Upper lobe of left lung (tissue), 6 donors: ENCODE results near the gene CYP4F12. TPM values are rescaled to one million over a fixed set of nuclear protein-coding genes. Genes with fewer than 3 reads are reported as not detected.

Experiments used
- ATAC-seq, 2 donors: fragments of 200-7000 bp; cut with Tn5 transposase; one replicate each; pipeline ENCODE4 v1.9.1; 2022; ENCODE audit warnings: mild to moderate bottlenecking in 2 of 2, moderate library complexity in 2 of 2; ENCODE audit not compliant: low FRiP score in 2 of 2
- DNase-seq, 2 donors: peaks; one replicate each; pipeline ENCODE4 v3.0.0-alpha.2; 2019 to 2020
- H3K27ac ChIP-seq, 4 donors: fragments of 200-600 bp; sonication (generic); one replicate each; pipeline ENCODE4 v1.5.1; 2016 to 2019
- H3K27me3 ChIP-seq, 4 donors: fragments of 200-600 bp; sonication (generic); one replicate each; pipeline ENCODE4 v1.5.1; 2017 to 2019
- H3K36me3 ChIP-seq, 4 donors: fragments of 200-600 bp; sonication (generic); one replicate each; pipeline ENCODE4 v1.5.1; 2016 to 2019
- H3K4me1 ChIP-seq, 4 donors: fragments of 200-600 bp; sonication (generic); one replicate each; pipeline ENCODE4 v1.5.1; 2018 to 2019
- H3K4me3 ChIP-seq, 4 donors: fragments of 200-600 bp; sonication (generic); one replicate each; pipeline ENCODE4 v1.5.1; 2017 to 2019; ENCODE audit warnings: mild to moderate bottlenecking in 2 of 4, moderate library complexity in 1 of 4
- H3K9me3 ChIP-seq, 4 donors: fragments of 200-600 bp; sonication (generic); one replicate each; pipeline ENCODE4 v1.5.1; 2018 to 2019
- CTCF ChIP-seq, 6 experiments: fragments of 450-650 bp in 4 of 6; fragments of 200-600 bp in 2 of 6; sonication (generic) in 2 of 6; IDR thresholded peaks; one replicate each; pipeline ENCODE4 v1.5.1; 2016 to 2019; ENCODE audit warnings: antibody characterized with exemption in 6 of 6
- EP300 ChIP-seq, 4 donors: sonication (generic); formaldehyde crosslinking; IDR thresholded peaks; one replicate each; pipeline ENCODE4 v1.5.1; 2017; ENCODE audit warnings: antibody characterized with exemption in 4 of 4, control low read depth in 2 of 4
- POLR2A ChIP-seq, 4 donors: fragments of 450-650 bp; IDR thresholded peaks; one replicate each; pipeline ENCODE4 v1.5.1; 2016 to 2017; ENCODE audit warnings: antibody characterized with exemption in 4 of 4, mild to moderate bottlenecking in 2 of 4
- POLR2AphosphoS5 ChIP-seq, 2 donors: sonication (generic); formaldehyde crosslinking; IDR thresholded peaks; one replicate each; pipeline ENCODE4 v1.5.1; 2017; ENCODE audit warnings: antibody characterized with exemption in 2 of 2
- WGBS, 2 donors: methylation state at CpG; one replicate each; pipeline ENCODE4 v1.1.5; 2017 to 2018; 5-methylcytosine and 5-hydroxymethylcytosine counted together
- total RNA-seq, 6 donors: library from RNA; depleted of rRNA in 4 of 6; stranded (reverse); fragments of >200 nt in 4 of 6; gene quantifications; one replicate each; pipeline versions ENCODE4 v1.1.0 to v1.2.1, GENCODE V29; 2016 to 2021
- donor health status: DM: no; HTN: no; CAD: no; lungs with moderate emphysema.
- donor health status: DM: no; HTN: yes; CAD: no; lungs with severe emphysema.

Gene CYP4F12
- total RNA-seq, 6 donors from 2014 or later: 0.30 to 16.8 (median 2.0) TPM

- H3K9me3 ChIP-seq: no peaks in the 10 kb centered on the region
- H3K36me3 ChIP-seq: no peaks in the 10 kb centered on the region
- no peak for TF ChIP-seq POLR2AphosphoS5 (IDR thresholded peaks at IDR 0.05)
- no peak for TF ChIP-seq POLR2A (IDR thresholded peaks at IDR 0.05)
Observed at GRCh38 chr19:15732388-15732787, 59.5 kb downstream of the CYP4F12 start.

DNA sequence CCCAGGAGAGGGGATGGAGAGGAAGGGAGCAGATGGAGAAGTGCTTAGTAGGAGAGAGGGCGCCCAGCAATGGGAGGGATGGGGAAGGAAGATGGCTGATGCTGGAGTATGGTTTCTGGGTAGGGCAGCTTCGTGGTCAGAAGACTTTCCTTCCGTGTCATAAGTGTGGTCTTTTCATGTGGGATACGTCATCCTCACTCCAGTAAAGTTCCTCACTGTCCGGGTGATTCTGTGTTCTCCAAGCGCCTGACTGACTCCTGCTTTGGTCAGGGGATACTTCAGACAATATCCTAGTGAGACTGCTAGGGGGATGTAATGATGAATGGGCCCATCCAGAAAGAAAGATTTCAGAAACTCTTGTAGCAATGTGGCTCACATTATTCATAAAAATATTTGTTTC is 61.0 kb downstream of the CYP4F12 start:
- Histone ChIP-seq H3K27me3 (no peaks in the 10 kb centered on the region), H3K4me3 (no peak overlapping the region), H3K9me3 (no peaks in the 10 kb centered on the region), H3K27ac (no peak overlapping the region), H3K36me3 (no peaks in the 10 kb centered on the region), H3K4me1 (no peaks in the 10 kb centered on the region)
- no peak for ATAC-seq
- 59 to 64% methylated on average over 6 of the region's 6 CpGs for WGBS, 2 donors
- no peak for TF ChIP-seq EP300 (IDR thresholded peaks at IDR 0.05)
- TF ChIP-seq CTCF (IDR thresholded peaks at IDR 0.05): no peak
- no peak for TF ChIP-seq POLR2A (IDR thresholded peaks at IDR 0.05)
- TF ChIP-seq POLR2AphosphoS5 (IDR thresholded peaks at IDR 0.05): no peak
- no peak for DNase-seq

More at GRCh38 chr19:15732388-15732787, 59.5 kb downstream of the CYP4F12 start:
- no peak overlapping the region for H3K4me3 ChIP-seq
- ATAC-seq (no peak), DNase-seq (no peak)
- no peaks in the 10 kb centered on the region for H3K4me1 ChIP-seq
- 20% methylated on average over 1 of the region's 1 CpG; no CpG with 5 or more reads in 1 of the 2 donors for WGBS, 2 donors
- H3K27me3 ChIP-seq: no peaks in the 10 kb centered on the region
- H3K27ac ChIP-seq: no peak overlapping the region

GRCh38 chr19:15737722-15738121 is 64.8 kb downstream of the CYP4F12 start, which contains the start of gene OR10H3:
TSS of gene OR10H3 (plus strand) at chr19:15737985. CDS start at chr19:15741393, 3,408 bp downstream.
- Histone ChIP-seq H3K36me3 (no peaks in the 10 kb centered on the region), H3K4me3 (no peak within 1 kb of the TSS), H3K9me3 (peaks cover 8 to 17% (median 12%) of the 10 kb centered on the region in 4 donors), H3K4me1 (no peaks in the 10 kb centered on the region), H3K27me3 (no peaks in the 10 kb centered on the region), H3K27ac (no peak within 1 kb of the TSS)
- WGBS, 2 donors: 69 to 73% methylated on average over 4 of the region's 4 CpGs
- ATAC-seq (no peak), DNase-seq (no peak)
- TF ChIP-seq CTCF (IDR thresholded peaks at IDR 0.05) (no peak), POLR2AphosphoS5 (IDR thresholded peaks at IDR 0.05) (no peak), EP300 (IDR thresholded peaks at IDR 0.05) (no peak), POLR2A (IDR thresholded peaks at IDR 0.05) (no peak)

DNA sequence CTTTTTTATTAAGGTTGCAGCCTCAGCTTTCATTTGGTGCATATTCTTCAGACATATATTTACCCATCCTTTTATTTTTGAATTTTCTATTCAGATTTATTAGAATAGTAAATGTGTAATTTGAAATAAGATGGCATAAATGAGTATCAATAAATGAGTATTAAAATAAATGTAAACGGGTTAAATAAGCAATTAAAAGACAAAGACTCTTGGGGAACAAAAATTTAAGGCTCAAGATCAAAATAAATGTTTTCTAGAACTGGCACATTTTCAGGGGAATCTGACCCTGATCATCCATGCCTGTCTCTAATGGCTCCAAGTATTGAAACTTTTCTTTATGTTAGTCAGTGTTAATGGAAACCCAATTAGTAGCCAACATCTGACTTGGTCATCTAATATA is 67.9 kb downstream of the CYP4F12 start:
- ATAC-seq: no peak
- peaks cover 8 to 17% (median 12%) of the 10 kb centered on the region in 4 donors for H3K9me3 ChIP-seq
- no peak overlapping the region for H3K27ac ChIP-seq
- no peak for DNase-seq
- no peaks in the 10 kb centered on the region for H3K4me1 ChIP-seq
- no peak overlapping the region for H3K4me3 ChIP-seq
- no peaks in the 10 kb centered on the region for H3K27me3 ChIP-seq
- no peaks in the 10 kb centered on the region for H3K36me3 ChIP-seq
- WGBS, 2 donors: 69 to 72% methylated on average over 1 of the region's 1 CpG
- TF ChIP-seq EP300 (IDR thresholded peaks at IDR 0.05) (no peak), POLR2AphosphoS5 (IDR thresholded peaks at IDR 0.05) (no peak), CTCF (IDR thresholded peaks at IDR 0.05) (no peak), POLR2A (IDR thresholded peaks at IDR 0.05) (no peak)

Other genes starting within 250 kb of the CYP4F12 start
- gene WIZ, start 223.1 kb upstream of the CYP4F12 start, total RNA-seq: 100 to 1,000 TPM in 1 of 6 donors, 10 to 100 TPM in 5; 28.7 to 112 (median 40.8) TPM
- 10 to 100 TPM in 5 of 6 donors, 1 to 10 TPM in 1; 7.1 to 48.2 (median 16.7) TPM for gene RASAL3, start 208.5 kb upstream of the CYP4F12 start, total RNA-seq
- not detected for gene PGLYRP2, start 193.6 kb upstream of the CYP4F12 start, total RNA-seq
- 1 to 10 TPM in 1 of 6 donors, under 1 TPM in 4, not detected in 1; 0.11 to 3.1 (median 0.20) TPM for gene CYP4F22, start 164.6 kb upstream of the CYP4F12 start, total RNA-seq
- not detected for gene CYP4F8, start 57.9 kb upstream of the CYP4F12 start, total RNA-seq
- gene CYP4F3, start 32.2 kb upstream of the CYP4F12 start, total RNA-seq: 1 to 10 TPM; 1.1 to 2.1 (median 1.8) TPM
- not detected for gene OR10H2, start 54.9 kb downstream of the CYP4F12 start, total RNA-seq
- gene OR10H3, start 64.9 kb downstream of the CYP4F12 start, total RNA-seq: not detected
- not detected for gene OR10H5, start 114.6 kb downstream of the CYP4F12 start, total RNA-seq
- gene OR10H1, start 142.6 kb downstream of the CYP4F12 start, total RNA-seq: not detected
- gene CYP4F2, start 225.0 kb downstream of the CYP4F12 start, total RNA-seq: under 1 TPM in 2 of 6 donors, not detected in 4; 0.23 to 0.40 TPM